GM12892 (cell line): ENCODE data around the gene KANTR.
"Not testable (repeated sequence)": the region's sequence is repeated elsewhere in the genome, so short reads cannot be mapped to it uniquely, and the experiment has no call there.

Experiments
- DNase-seq: peaks from one replicate; pipeline ENCODE4 v3.0.0; 2011; ENCODE audit not compliant: insufficient read length
- FAIRE-seq: peaks from 2 replicates; lab custom pipeline; 2011; peaks lifted over from hg19 to GRCh38; lab: Jason Lieb, UNC
- POLR2A ChIP-seq: IDR thresholded peaks from 2 replicates; pipeline ENCODE4 v1.6.1; 2011; ENCODE audit warnings: low read depth, low read length, control low read depth
- POLR2AphosphoS5 ChIP-seq: IDR thresholded peaks from 2 replicates; pipeline ENCODE4 v1.6.1; 2011; ENCODE audit warnings: low read depth, low read length, control low read depth
- TAF1 ChIP-seq: IDR thresholded peaks from 2 replicates; pipeline ENCODE4 v1.6.1; 2011; ENCODE audit warnings: low read depth, mild to moderate bottlenecking, control low read depth, low read length, borderline replicate concordance

KANTR gene

GRCh38 chrX:53155512-53156206 lies 61.7 kb downstream of the KANTR start:
- DNase-seq = no peak
- FAIRE-seq = peak; percentile 9
- TF ChIP-seq TAF1 (no peak), POLR2A (no peak), POLR2AphosphoS5 (no peak)

- FAIRE-seq = no peak
- TF ChIP-seq POLR2A (no peak), POLR2AphosphoS5 (no peak), TAF1 (no peak)
These were observed 62.3 kb downstream of the KANTR start for GRCh38 chrX:53156207-53156596.

GRCh38 chrX:53159184-53159583 lies 65.2 kb downstream of the KANTR start:
- DNase-seq (no peak), FAIRE-seq (no peak)
- no peak for TF ChIP-seq TAF1
- no peak for TF ChIP-seq POLR2AphosphoS5
- TF ChIP-seq POLR2A = no peak

More at GRCh38 chrX:53156207-53156596, 62.3 kb downstream of the KANTR start:
- no peak for DNase-seq

GRCh38 chrX:53160297-53160983 lies 66.5 kb downstream of the KANTR start:
- FAIRE-seq (no peak), DNase-seq (no peak)
- TF ChIP-seq POLR2A = no peak
- no peak for TF ChIP-seq TAF1
- no peak for TF ChIP-seq POLR2AphosphoS5

GRCh38 chrX:53163436-53163835 lies 69.5 kb downstream of the KANTR start:
- DNase-seq = no peak
- no peak for FAIRE-seq
- TF ChIP-seq TAF1 = no peak
- TF ChIP-seq POLR2AphosphoS5 = no peak
- TF ChIP-seq POLR2A = no peak

GRCh38 chrX:53164566-53164965 lies 70.6 kb downstream of the KANTR start:
- DNase-seq, FAIRE-seq: not testable (repeated sequence)

GRCh38 chrX:53166103-53166502 lies 72.2 kb downstream of the KANTR start:
- no peak for DNase-seq
- no peak for TF ChIP-seq POLR2A
- no peak for TF ChIP-seq TAF1
- TF ChIP-seq POLR2AphosphoS5 = no peak
- no peak for FAIRE-seq

GRCh38 chrX:53171356-53171755 lies 77.4 kb downstream of the KANTR start:
- FAIRE-seq = no peak
- TF ChIP-seq POLR2AphosphoS5 = no peak
- TF ChIP-seq TAF1 = no peak
- no peak for TF ChIP-seq POLR2A
- DNase-seq = no peak
